Keratinocyte (primary cell): ENCODE data around the gene GREB1.

Experiments used
- CTCF ChIP-seq, 3 experiments: IDR thresholded peaks in 1 of 3; conservative IDR thresholded peaks in 1 of 3; optimal IDR thresholded peaks in 1 of 3; 2 replicates in 2 of 3; 3 replicates in 1 of 3; pipeline versions ENCODE3 to v1.5.1; 2011; ENCODE audit warnings: low read length in 3 of 3, mild to moderate bottlenecking in 3 of 3, moderate library complexity in 2 of 3, control low read depth in 1 of 3, inconsistent platforms in 1 of 3; ENCODE audit not compliant: insufficient read depth in 2 of 3; ENCODE audit errors: extremely low read depth in 1 of 3
- EZH2 ChIP-seq: IDR thresholded peaks from one replicate; pipeline ENCODE4 v1.6.1; 2012; ENCODE audit warnings: inconsistent platforms, mild to moderate bottlenecking, low read length, moderate library complexity

GRCh38 chr2:11613297-11613696 is 79.5 kb downstream of the GREB1 start:
- TF ChIP-seq EZH2 (no peak), CTCF (optimal IDR thresholded peaks at IDR 0.05 in 1 of 3, IDR thresholded peaks at IDR 0.05 in 1 of 3, conservative IDR thresholded peaks at IDR 0.05 in 1 of 3; ENCODE audit: extremely low read depth in 1 of 3, insufficient read depth in 2 of 3, low read length in 3 of 3) (no peak)
